ENCODE measurements around the gene UEVLD. TPM values are rescaled to one million over a fixed set of nuclear protein-coding genes. Genes with fewer than 3 reads are reported as not detected.

The UEVLD gene
- polyA plus RNA-seq, 1 donor from 2014 or later: 11.3 TPM

- H3K79me2 ChIP-seq (replicated peaks; ENCODE audit: insufficient read depth, low read length): peaks cover 61% of the 10 kb centered on the region
- no peak overlapping the region for H3K27ac ChIP-seq (ENCODE audit: low read length)
- H3K4me3 ChIP-seq (ENCODE audit: low read length): no peak overlapping the region
- H3F3A ChIP-seq (ENCODE audit: insufficient read depth, low read length, poor library complexity, severe bottlenecking): no peaks in the 10 kb centered on the region
- H3K36me3 ChIP-seq (ENCODE audit: insufficient read depth, low read length): no peaks in the 10 kb centered on the region
- no peak overlapping the region for H3K9ac ChIP-seq (ENCODE audit: low read length)
- no peak for TF ChIP-seq EZH2 (IDR thresholded peaks at IDR 0.05; ENCODE audit: borderline replicate concordance, insufficient read depth, low read length, poor library complexity, severe bottlenecking)
- no peak overlapping the region for H3K4me2 ChIP-seq (ENCODE audit: low read length)
- no peaks in the 10 kb centered on the region for H4K20me1 ChIP-seq (ENCODE audit: insufficient read depth)
- H3K9me2 ChIP-seq (ENCODE audit: insufficient read depth, low read length): no peaks in the 10 kb centered on the region
- no peaks in the 10 kb centered on the region for H3K27me3 ChIP-seq (ENCODE audit: insufficient read depth, low read depth, low read length)
- no peak overlapping the region for H2AFZ ChIP-seq (ENCODE audit: low read depth, low read length)
- no peaks in the 10 kb centered on the region for H3K9me3 ChIP-seq (ENCODE audit: low read length)
These were observed 66.1 kb downstream of the UEVLD start for GRCh38 chr11:18522388-18522787.

GRCh38 chr11:18521122-18521521 is 67.4 kb downstream of the UEVLD start:
- H3K79me2 ChIP-seq (replicated peaks; ENCODE audit: insufficient read depth, low read length): peaks cover 62% of the 10 kb centered on the region
- no peak overlapping the region for H3K9ac ChIP-seq (ENCODE audit: low read length)
- no peak overlapping the region for H2AFZ ChIP-seq (ENCODE audit: low read depth, low read length)
- no peaks in the 10 kb centered on the region for H3K36me3 ChIP-seq (ENCODE audit: insufficient read depth, low read length)
- H3K9me2 ChIP-seq (ENCODE audit: insufficient read depth, low read length): no peaks in the 10 kb centered on the region
- no peaks in the 10 kb centered on the region for H4K20me1 ChIP-seq (ENCODE audit: insufficient read depth)
- no peaks in the 10 kb centered on the region for H3K9me3 ChIP-seq (ENCODE audit: low read length)
- H3K27ac ChIP-seq (ENCODE audit: low read length): no peak overlapping the region
- H3K27me3 ChIP-seq (ENCODE audit: insufficient read depth, low read depth, low read length): no peaks in the 10 kb centered on the region
- H3K4me2 ChIP-seq (ENCODE audit: low read length): no peak overlapping the region
- TF ChIP-seq TAF1 (IDR thresholded peaks at IDR 0.05; ENCODE audit: low read depth): no peak
- TF ChIP-seq CTCF (IDR thresholded peaks at IDR 0.05; ENCODE audit: poor library complexity, severe bottlenecking): no peak
- TF ChIP-seq SMC3 (conservative IDR thresholded peaks at IDR 0.05; ENCODE audit: poor library complexity): no peak
- no peak for TF ChIP-seq REST (IDR thresholded peaks at IDR 0.05; ENCODE audit: borderline replicate concordance)
- TF ChIP-seq EP300 (conservative IDR thresholded peaks at IDR 0.05; ENCODE audit: poor library complexity, severe bottlenecking): no peak
- no peak for TF ChIP-seq RAD21 (conservative IDR thresholded peaks at IDR 0.05)
- no peak for TF ChIP-seq MXI1 (conservative IDR thresholded peaks at IDR 0.05; ENCODE audit: poor library complexity, severe bottlenecking)
- TF ChIP-seq POLR2AphosphoS5 (IDR thresholded peaks at IDR 0.05): no peak
- no peak for TF ChIP-seq EZH2 (IDR thresholded peaks at IDR 0.05; ENCODE audit: borderline replicate concordance, insufficient read depth, low read length, poor library complexity, severe bottlenecking)
- no peaks in the 10 kb centered on the region for H3F3A ChIP-seq (ENCODE audit: insufficient read depth, low read length, poor library complexity, severe bottlenecking)
- H3K4me3 ChIP-seq (ENCODE audit: low read length): no peak overlapping the region

- no peak overlapping the region for H3K9ac ChIP-seq (ENCODE audit: low read length)
- no peaks in the 10 kb centered on the region for H3K9me3 ChIP-seq (ENCODE audit: low read length)
- no peak overlapping the region for H3K4me3 ChIP-seq (ENCODE audit: low read length)
- no peaks in the 10 kb centered on the region for H3F3A ChIP-seq (ENCODE audit: insufficient read depth, low read length, poor library complexity, severe bottlenecking)
- H3K36me3 ChIP-seq (ENCODE audit: insufficient read depth, low read length): peaks cover 21% of the 10 kb centered on the region
- TF ChIP-seq EP300 (conservative IDR thresholded peaks at IDR 0.05; ENCODE audit: poor library complexity, severe bottlenecking): no peak
- no peak for TF ChIP-seq TAF1 (IDR thresholded peaks at IDR 0.05; ENCODE audit: low read depth)
- TF ChIP-seq REST (IDR thresholded peaks at IDR 0.05; ENCODE audit: borderline replicate concordance): no peak
- no peak for TF ChIP-seq SMC3 (conservative IDR thresholded peaks at IDR 0.05; ENCODE audit: poor library complexity)
- TF ChIP-seq MXI1 (conservative IDR thresholded peaks at IDR 0.05; ENCODE audit: poor library complexity, severe bottlenecking): no peak
- TF ChIP-seq POLR2AphosphoS5 (IDR thresholded peaks at IDR 0.05): no peak
- TF ChIP-seq CTCF (IDR thresholded peaks at IDR 0.05; ENCODE audit: poor library complexity, severe bottlenecking): no peak
- no peak for TF ChIP-seq RAD21 (conservative IDR thresholded peaks at IDR 0.05)
- no peak for TF ChIP-seq EZH2 (IDR thresholded peaks at IDR 0.05; ENCODE audit: borderline replicate concordance, insufficient read depth, low read length, poor library complexity, severe bottlenecking)
- H3K9me2 ChIP-seq (ENCODE audit: insufficient read depth, low read length): no peaks in the 10 kb centered on the region
- no peak overlapping the region for H3K4me2 ChIP-seq (ENCODE audit: low read length)
- no peak overlapping the region for H2AFZ ChIP-seq (ENCODE audit: low read depth, low read length)
- no peak overlapping the region for H3K27ac ChIP-seq (ENCODE audit: low read length)
- H3K27me3 ChIP-seq (ENCODE audit: insufficient read depth, low read depth, low read length): no peaks in the 10 kb centered on the region
- no peaks in the 10 kb centered on the region for H3K79me2 ChIP-seq (replicated peaks; ENCODE audit: insufficient read depth, low read length)
- H4K20me1 ChIP-seq (ENCODE audit: insufficient read depth): no peaks in the 10 kb centered on the region
These were observed 86.2 kb downstream of the UEVLD start for GRCh38 chr11:18502352-18502751.
